Gastroesophageal sphincter (tissue), 4 donors: ENCODE data around the gene GGT6. TPM values are rescaled to one million over a fixed set of nuclear protein-coding genes. Genes with fewer than 3 reads are reported as not detected.

Experiments
- ATAC-seq: fragments of 150-250 bp; one replicate; pipeline ENCODE4 v1.9.1; 2016; ENCODE audit warnings: mild to moderate bottlenecking, moderate library complexity
- H3K27ac ChIP-seq, 4 donors: fragments of 200-600 bp; sonication (generic) in 3 of 4; 1 replicate in 3 of 4; 2 replicates in 1 of 4; pipeline ENCODE4 v1.5.1; 2016 to 2019
- H3K27me3 ChIP-seq: fragments of 200-600 bp; sonication (generic); one replicate; pipeline ENCODE4 v1.5.1; 2019
- H3K36me3 ChIP-seq, 2 donors: fragments of 200-600 bp; sonication (generic); one replicate each; pipeline ENCODE4 v1.5.1; 2019; ENCODE audit warnings: control low read depth in 1 of 2
- H3K4me1 ChIP-seq, 3 donors: fragments of 200-600 bp; sonication (generic); 1 replicate in 2 of 3; 2 replicates in 1 of 3; pipeline ENCODE4 v1.5.1; 2016 to 2019; ENCODE audit warnings: control low read depth in 2 of 3
- H3K4me3 ChIP-seq, 2 donors: fragments of 200-600 bp; sonication (generic); one replicate each; pipeline ENCODE4 v1.5.1; 2019; ENCODE audit warnings: mild to moderate bottlenecking in 1 of 2, moderate library complexity in 1 of 2
- H3K9me3 ChIP-seq, 3 donors: fragments of 200-600 bp; sonication (generic); one replicate each; pipeline ENCODE4 v1.5.1; 2017 to 2019; ENCODE audit warnings: control low read depth in 2 of 3
- EP300 ChIP-seq: sonication (generic); formaldehyde crosslinking; IDR thresholded peaks from one replicate; pipeline ENCODE4 v1.6.1; 2017; ENCODE audit warnings: antibody characterized with exemption, mild to moderate bottlenecking
- POLR2A ChIP-seq, 2 donors: fragments of 450-650 bp; IDR thresholded peaks; one replicate each; pipeline ENCODE4 v1.6.1; 2017; ENCODE audit warnings: antibody characterized with exemption in 2 of 2, mild to moderate bottlenecking in 2 of 2, moderate library complexity in 1 of 2
- POLR2AphosphoS5 ChIP-seq: sonication (generic); formaldehyde crosslinking; IDR thresholded peaks from one replicate; pipeline ENCODE4 v1.6.1; 2017; ENCODE audit warnings: antibody characterized with exemption
- WGBS, 2 donors: methylation state at CpG; one replicate each; pipeline ENCODE4 v1.1.5; 2018; ENCODE audit warnings: low coverage in 1 of 2; 5-methylcytosine and 5-hydroxymethylcytosine counted together
- total RNA-seq, 4 donors: library from RNA; depleted of rRNA; stranded (reverse); fragments of >200 nt; gene quantifications; one replicate each; pipeline ENCODE4 v1.1.0, GENCODE V29; 2016
- TF ChIP-seq, protein P1 (sequence below), 4 experiments: fragments of 200-600 bp in 2 of 4; fragments of 450-650 bp in 2 of 4; sonication (generic) in 1 of 4; IDR thresholded peaks; one replicate each; pipeline ENCODE4 v1.5.1; 2017 to 2019; ENCODE audit warnings: antibody characterized with exemption in 4 of 4, mild to moderate bottlenecking in 2 of 4, moderate library complexity in 2 of 4

The GGT6 gene
- total RNA-seq, 4 donors from 2014 or later = 0.27 to 5.9 (median 0.47) TPM; not detected in 1

DNA sequence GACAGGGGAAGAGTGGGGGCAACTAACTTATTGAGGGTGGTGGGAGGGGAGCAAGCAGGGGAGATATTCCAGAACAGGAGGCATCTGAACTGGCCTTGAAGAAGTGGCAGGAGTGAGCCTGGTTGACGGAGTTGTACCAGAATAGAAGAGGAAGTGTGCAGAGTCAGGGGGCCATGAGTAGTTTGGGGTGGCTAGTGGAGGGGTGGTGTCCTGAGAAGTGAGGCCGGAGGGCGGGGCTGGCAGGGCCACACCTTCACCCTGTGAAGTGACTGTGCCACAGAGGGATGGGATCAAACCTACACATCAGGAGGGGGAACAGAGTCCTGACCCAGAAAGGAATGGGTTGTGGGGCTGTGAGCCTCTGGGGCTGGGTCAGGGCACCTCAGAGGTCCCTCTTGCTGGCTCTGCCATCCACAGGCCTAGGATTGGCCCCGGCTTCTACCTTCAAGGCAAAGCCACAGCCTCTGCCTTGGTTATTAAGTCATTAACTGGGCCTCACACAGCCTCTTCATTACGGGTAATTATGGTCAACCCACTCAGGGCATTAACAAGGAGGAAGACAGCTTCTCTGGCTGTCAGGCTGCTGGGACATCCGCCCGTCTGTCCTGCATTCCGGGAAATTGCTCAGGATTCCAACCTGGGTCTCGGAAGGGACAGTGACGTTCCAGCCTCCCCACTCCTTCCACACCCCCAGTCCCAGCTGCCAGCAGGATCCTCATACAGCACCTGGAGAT lies 49.0 kb downstream of the GGT6 start:
- Histone ChIP-seq H3K27ac (peak overlapping the region in 3 of 4 donors; percentile 38 to 68 (median 56)), H3K4me3 (no peak overlapping the region), H3K9me3 (no peaks in the 10 kb centered on the region), H3K4me1 (peaks cover 0 to 41% (median under 1%) of the 10 kb centered on the region in 3 donors), H3K27me3 (peaks cover 2% of the 10 kb centered on the region), H3K36me3 (no peaks in the 10 kb centered on the region)
- 55 to 90% methylated on average over 3 to 5 of the region's 10 CpGs for WGBS, 2 donors
- TF ChIP-seq EP300 (no peak), POLR2AphosphoS5 (no peak), POLR2A (IDR thresholded peaks at IDR 0.05) (no peak)
- TF ChIP-seq, protein P1, sequence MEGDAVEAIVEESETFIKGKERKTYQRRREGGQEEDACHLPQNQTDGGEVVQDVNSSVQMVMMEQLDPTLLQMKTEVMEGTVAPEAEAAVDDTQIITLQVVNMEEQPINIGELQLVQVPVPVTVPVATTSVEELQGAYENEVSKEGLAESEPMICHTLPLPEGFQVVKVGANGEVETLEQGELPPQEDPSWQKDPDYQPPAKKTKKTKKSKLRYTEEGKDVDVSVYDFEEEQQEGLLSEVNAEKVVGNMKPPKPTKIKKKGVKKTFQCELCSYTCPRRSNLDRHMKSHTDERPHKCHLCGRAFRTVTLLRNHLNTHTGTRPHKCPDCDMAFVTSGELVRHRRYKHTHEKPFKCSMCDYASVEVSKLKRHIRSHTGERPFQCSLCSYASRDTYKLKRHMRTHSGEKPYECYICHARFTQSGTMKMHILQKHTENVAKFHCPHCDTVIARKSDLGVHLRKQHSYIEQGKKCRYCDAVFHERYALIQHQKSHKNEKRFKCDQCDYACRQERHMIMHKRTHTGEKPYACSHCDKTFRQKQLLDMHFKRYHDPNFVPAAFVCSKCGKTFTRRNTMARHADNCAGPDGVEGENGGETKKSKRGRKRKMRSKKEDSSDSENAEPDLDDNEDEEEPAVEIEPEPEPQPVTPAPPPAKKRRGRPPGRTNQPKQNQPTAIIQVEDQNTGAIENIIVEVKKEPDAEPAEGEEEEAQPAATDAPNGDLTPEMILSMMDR (IDR thresholded peaks at IDR 0.05) = no peak
- ATAC-seq = no peak

DNA sequence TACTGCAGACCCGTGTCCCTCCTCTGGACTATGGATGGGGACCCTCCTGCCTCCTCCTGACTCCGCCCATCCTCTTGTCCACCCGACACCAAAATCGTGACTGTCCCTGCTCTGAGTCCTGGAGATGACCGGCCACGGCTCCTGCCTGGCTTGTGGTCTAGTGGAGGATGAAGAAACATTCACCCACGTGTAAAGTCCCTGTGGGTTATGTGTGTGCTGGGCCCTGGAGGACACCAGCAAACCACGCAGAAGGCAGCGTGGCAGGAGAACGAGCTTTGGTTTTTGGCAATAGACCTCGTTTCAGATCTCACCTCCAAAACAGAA lies 49.8 kb downstream of the GGT6 start:
- no peaks in the 10 kb centered on the region for H3K36me3 ChIP-seq
- WGBS, 2 donors = 78% methylated on average over 7 of the region's 11 CpGs; no CpG with 5 or more reads in 1 of the 2 donors
- ATAC-seq = no peak
- H3K9me3 ChIP-seq = no peaks in the 10 kb centered on the region
- no peak for TF ChIP-seq POLR2A (IDR thresholded peaks at IDR 0.05)
- peaks cover 0 to 47% (median 3%) of the 10 kb centered on the region in 3 donors for H3K4me1 ChIP-seq
- H3K4me3 ChIP-seq = no peak overlapping the region
- H3K27me3 ChIP-seq = peaks cover 10% of the 10 kb centered on the region
- peak overlapping the region in 3 of 4 donors; percentile 56 to 68 (median 57) for H3K27ac ChIP-seq

DNA sequence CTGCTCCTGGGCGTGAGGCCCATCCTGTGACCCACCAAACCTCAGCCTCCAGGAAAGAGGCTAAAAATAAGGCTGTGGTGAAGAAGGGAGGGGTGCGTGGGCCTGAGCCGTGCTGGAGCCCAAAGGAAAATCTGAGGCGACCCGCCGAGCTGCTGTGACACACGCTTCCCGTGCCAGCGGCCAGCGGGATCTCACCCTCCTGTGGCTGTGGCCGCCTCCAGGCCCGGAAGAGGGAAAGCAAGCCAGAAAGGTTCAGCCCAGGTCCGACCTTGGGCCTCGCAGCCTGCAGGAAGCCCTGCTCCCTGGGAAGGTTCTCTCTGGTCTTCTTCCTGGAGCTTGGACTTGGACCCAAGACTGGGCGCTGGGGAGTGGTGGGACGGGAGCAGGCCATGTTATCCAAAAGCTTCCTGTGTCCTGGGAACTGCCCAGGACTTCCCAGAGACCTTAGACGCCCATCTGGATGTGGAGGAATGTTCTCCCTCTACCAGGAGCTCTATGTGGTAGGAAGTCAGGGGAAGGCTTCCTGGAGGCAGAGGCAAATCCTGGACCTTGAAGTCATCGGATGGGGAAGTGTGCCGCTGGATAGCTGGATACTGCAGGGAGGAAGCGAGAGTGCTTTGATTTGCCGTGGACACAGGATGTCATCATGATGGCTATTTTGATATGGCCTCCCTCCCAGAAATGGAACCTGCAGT lies 50.3 kb downstream of the GGT6 start:
- H3K9me3 ChIP-seq = no peaks in the 10 kb centered on the region
- no peak overlapping the region for H3K4me3 ChIP-seq
- peaks cover 15% of the 10 kb centered on the region for H3K27me3 ChIP-seq
- peaks cover 0 to 52% (median 3%) of the 10 kb centered on the region in 3 donors for H3K4me1 ChIP-seq
- 50 to 67% methylated on average over 1 to 6 of the region's 21 CpGs for WGBS, 2 donors
- peak; percentile 35 for ATAC-seq
- peak overlapping the region in 3 of 4 donors; percentile 56 to 68 (median 57) for H3K27ac ChIP-seq
- TF ChIP-seq, protein P1 (IDR thresholded peaks at IDR 0.05) = no peak
- TF ChIP-seq POLR2A (IDR thresholded peaks at IDR 0.05) (no peak), EP300 (no peak), POLR2AphosphoS5 (no peak)
- no peaks in the 10 kb centered on the region for H3K36me3 ChIP-seq

DNA sequence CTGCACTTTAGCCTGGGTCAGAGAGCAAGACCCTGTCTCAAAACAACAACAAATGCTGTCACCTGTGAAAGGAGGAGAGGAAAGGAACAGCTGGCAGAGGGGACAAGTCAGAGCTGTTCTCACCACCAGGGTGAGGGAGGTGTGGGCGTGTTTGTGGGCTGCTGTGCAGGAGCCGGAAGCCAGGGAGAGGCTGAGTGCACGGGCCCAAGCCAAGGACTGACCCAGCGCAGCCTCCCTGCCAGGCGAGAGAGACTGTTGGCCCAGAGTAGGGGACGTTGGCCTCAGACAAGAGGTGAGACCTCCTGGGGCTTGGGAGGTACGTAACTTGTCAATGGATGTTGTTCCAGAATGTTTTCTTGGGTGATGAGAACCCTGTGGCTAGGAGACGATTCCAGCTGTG lies 51.0 kb downstream of the GGT6 start:
- 66 to 74% methylated on average over 5 to 6 of the region's 8 CpGs for WGBS, 2 donors

DNA sequence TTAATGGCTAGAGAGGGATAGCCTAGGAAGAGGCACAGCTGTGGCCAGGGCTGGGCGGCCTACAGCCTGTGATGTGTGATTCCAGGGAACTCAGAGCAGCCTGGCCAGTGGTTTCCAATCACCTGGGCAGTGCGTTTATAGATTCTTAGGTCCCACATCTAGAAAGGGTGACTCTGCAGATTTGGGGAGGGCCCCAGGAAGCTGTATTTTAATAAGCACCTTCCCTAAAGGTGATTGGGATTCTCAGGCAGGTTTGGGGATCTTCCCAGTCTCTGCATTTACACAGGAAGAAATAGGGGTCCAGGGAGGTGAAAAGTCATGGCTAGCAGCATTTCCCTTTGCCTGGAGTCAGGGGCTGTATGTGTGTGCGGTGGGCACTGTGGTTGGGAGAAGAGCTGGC lies 52.2 kb downstream of the GGT6 start:
- peaks cover 33% of the 10 kb centered on the region for H3K27me3 ChIP-seq
- H3K4me1 ChIP-seq = peaks cover 0 to 61% (median 3%) of the 10 kb centered on the region in 3 donors
- TF ChIP-seq POLR2AphosphoS5 (no peak), POLR2A (IDR thresholded peaks at IDR 0.05) (no peak), EP300 (no peak)
- TF ChIP-seq, protein P1 (IDR thresholded peaks at IDR 0.05) = no peak
- peak overlapping the region in 3 of 4 donors; percentile 35 to 68 (median 57) for H3K27ac ChIP-seq
- no peak overlapping the region for H3K4me3 ChIP-seq
- no peaks in the 10 kb centered on the region for H3K9me3 ChIP-seq
- ATAC-seq = no peak
- 50 to 100% methylated on average over 1 of the region's 3 CpGs for WGBS, 2 donors
- no peaks in the 10 kb centered on the region for H3K36me3 ChIP-seq

More for the DNA sequence above, 51.0 kb downstream of the GGT6 start:
- no peaks in the 10 kb centered on the region for H3K36me3 ChIP-seq
- H3K27ac ChIP-seq = peak overlapping the region in 3 of 4 donors; percentile 56 to 68 (median 57)
- H3K27me3 ChIP-seq = peaks cover 21% of the 10 kb centered on the region
- H3K4me3 ChIP-seq = no peak overlapping the region
- no peaks in the 10 kb centered on the region for H3K9me3 ChIP-seq
- ATAC-seq = no peak
- peaks cover 0 to 58% (median 3%) of the 10 kb centered on the region in 3 donors for H3K4me1 ChIP-seq
- no peak for TF ChIP-seq POLR2A (IDR thresholded peaks at IDR 0.05)
- TF ChIP-seq POLR2AphosphoS5 = no peak
- TF ChIP-seq, protein P1 (IDR thresholded peaks at IDR 0.05) = no peak
- TF ChIP-seq EP300 = no peak
